Measurements from ENCODE around the gene PSMG3. TPM values are rescaled to one million over a fixed set of nuclear protein-coding genes. Genes with fewer than 3 reads are reported as not detected.

The PSMG3 gene
- total RNA-seq, 1 experiment from 2014 or later, result 59.4 TPM

GRCh38 chr7:1523208-1523607, 46.6 kb downstream of the PSMG3 start:
- in situ Hi-C loops (cut with HindIII; ENCODE audit: low pct_unique_long_range_greater_than_20kb, low sequenced_read_pairs), result no loop called here
- Histone ChIP-seq H3K36me3 (ENCODE audit: control insufficient read depth, insufficient read depth, low read length) (no peaks in the 10 kb centered on the region), H3K4me1 (ENCODE audit: control insufficient read depth, insufficient read depth, low read length) (peaks cover 24% of the 10 kb centered on the region), H3K27me3 (ENCODE audit: control insufficient read depth, insufficient read depth, low read length) (no peaks in the 10 kb centered on the region), H3K27ac (ENCODE audit: low read length) (no peak overlapping the region), H3K9me3 (ENCODE audit: control insufficient read depth, insufficient read depth, low read depth, low read length) (no peaks in the 10 kb centered on the region), H3K4me3 (ENCODE audit: low read depth in 2 of 2, low read length in 2 of 2) (no peak overlapping the region)
- TF ChIP-seq POLR2AphosphoS5 (IDR thresholded peaks at IDR 0.05; ENCODE audit: low read depth, low read length) (no peak), TCF7L2 (IDR thresholded peaks at IDR 0.05; ENCODE audit: low read depth, low read length) (no peak)
- ATAC-seq (no peak), DNase-seq (ENCODE audit: low read depth, low spot score) (no peak)
- ChIA-PET POLR2A (no interaction called here), CTCF (no interaction called here)
- no TSS peak for BruUV-seq (replicated peaks)
- intact Hi-C loops (cut with micrococcal nuclease; ENCODE audit: unreplicated experiment), result no loop called here

GRCh38 chr7:1521456-1521855, 48.4 kb downstream of the PSMG3 start:
- Histone ChIP-seq H3K4me3 (ENCODE audit: low read depth in 2 of 2, low read length in 2 of 2) (no peak overlapping the region), H3K9me3 (ENCODE audit: control insufficient read depth, insufficient read depth, low read depth, low read length) (no peaks in the 10 kb centered on the region), H3K36me3 (ENCODE audit: control insufficient read depth, insufficient read depth, low read length) (no peaks in the 10 kb centered on the region), H3K27ac (ENCODE audit: low read length) (peak overlapping the region; percentile 26; the same call in 1 of the 2 replicates), H3K27me3 (ENCODE audit: control insufficient read depth, insufficient read depth, low read length) (no peaks in the 10 kb centered on the region), H3K4me1 (ENCODE audit: control insufficient read depth, insufficient read depth, low read length) (peaks cover 21% of the 10 kb centered on the region)
- POLR2A ChIA-PET, result no interaction called here
- in situ Hi-C loops (cut with HindIII; ENCODE audit: low pct_unique_long_range_greater_than_20kb, low sequenced_read_pairs), result no loop called here
- intact Hi-C loops (cut with micrococcal nuclease; ENCODE audit: unreplicated experiment), result no loop called here
- no peak for DNase-seq (ENCODE audit: low read depth, low spot score)
- CTCF ChIA-PET, result no interaction called here
- no TSS peak for BruUV-seq (replicated peaks)
- ATAC-seq, result no peak
- TF ChIP-seq SIN3A (IDR thresholded peaks at IDR 0.05; ENCODE audit: borderline replicate concordance, insufficient read depth, low read depth, low read length), result no peak
- TF ChIP-seq REST (IDR thresholded peaks at IDR 0.05; ENCODE audit: insufficient read depth in 1 of 2, low read depth in 2 of 2, low read length in 1 of 2), result no peak
- no peak for TF ChIP-seq TCF7L2 (IDR thresholded peaks at IDR 0.05; ENCODE audit: low read depth, low read length)
- TF ChIP-seq CTCF (IDR thresholded peaks at IDR 0.05), result no peak

GRCh38 chr7:1520539-1521234, 49.1 kb downstream of the PSMG3 start:
- H3K4me3 ChIP-seq (ENCODE audit: low read depth in 2 of 2, low read length in 2 of 2), result peak overlapping the region in 1 of 2 experiments; percentile 5; a peak in 1 of 4 replicates
- ATAC-seq, result peak; percentile 86
- peaks cover 26% of the 10 kb centered on the region for H3K4me1 ChIP-seq (ENCODE audit: control insufficient read depth, insufficient read depth, low read length)
- H3K27ac ChIP-seq (ENCODE audit: low read length), result peak overlapping the region; percentile 80
- intact Hi-C loops (cut with micrococcal nuclease; ENCODE audit: unreplicated experiment), result no loop called here
- CTCF ChIA-PET, result no interaction called here
- in situ Hi-C loops (cut with HindIII; ENCODE audit: low pct_unique_long_range_greater_than_20kb, low sequenced_read_pairs), result no loop called here
- no peaks in the 10 kb centered on the region for H3K27me3 ChIP-seq (ENCODE audit: control insufficient read depth, insufficient read depth, low read length)
- POLR2A ChIA-PET, result interaction anchor here (0.6 kb wide), 1 partner anchor 48 kb away, joined by 3 read pairs; no protein-coding TSS in a partner anchor
- TF ChIP-seq SIN3A (IDR thresholded peaks at IDR 0.05; ENCODE audit: borderline replicate concordance, insufficient read depth, low read depth, low read length), result 0 out of 2 replicates have a peak, but pooled peaks have one; percentile 41
- TF ChIP-seq CTCF (IDR thresholded peaks at IDR 0.05), result no peak
- TF ChIP-seq TCF7L2 (IDR thresholded peaks at IDR 0.05; ENCODE audit: low read depth, low read length), result peak; percentile 45; the same call in 1 of the 2 replicates
- no peak for TF ChIP-seq REST (IDR thresholded peaks at IDR 0.05; ENCODE audit: insufficient read depth in 1 of 2, low read depth in 2 of 2, low read length in 1 of 2)
- TF ChIP-seq POLR2AphosphoS5 (IDR thresholded peaks at IDR 0.05; ENCODE audit: low read depth, low read length), result no peak; the same call in 1 of the 2 replicates
- no peaks in the 10 kb centered on the region for H3K36me3 ChIP-seq (ENCODE audit: control insufficient read depth, insufficient read depth, low read length)
- DNase-seq (ENCODE audit: low read depth, low spot score), result peak; percentile 100
- no peaks in the 10 kb centered on the region for H3K9me3 ChIP-seq (ENCODE audit: control insufficient read depth, insufficient read depth, low read depth, low read length)
- BruUV-seq (replicated peaks), result no TSS peak

All from Panc1 (cell line).